Measurements from ENCODE around the gene ASB18. TPM values are rescaled to one million over a fixed set of nuclear protein-coding genes. Genes with fewer than 3 reads are reported as not detected.

Gene ASB18
- total RNA-seq, 1 donor from 2014 or later, result not detected

GRCh38 chr2:236221798-236222197, 42.4 kb downstream of the ASB18 start:
- Mint-ChIP-seq H3K4me1 (ENCODE audit: low read depth) (no peaks in the 10 kb centered on the region), H3K27me3 (ENCODE audit: insufficient read depth) (no peaks in the 10 kb centered on the region), H3K9me3 (no peaks in the 10 kb centered on the region), H3K36me3 (ENCODE audit: low read depth) (no peaks in the 10 kb centered on the region), H3K4me3 (no peak overlapping the region), H3K27ac (no peak overlapping the region)
- intact Hi-C loops (cut with micrococcal nuclease), result no loop called here
- DNase-seq (ENCODE audit: low spot score), result no peak

GRCh38 chr2:236219411-236219810, 44.8 kb downstream of the ASB18 start:
- intact Hi-C loops (cut with micrococcal nuclease), result no loop called here
- peaks cover 2% of the 10 kb centered on the region for H3K27me3 Mint-ChIP-seq (ENCODE audit: insufficient read depth)
- no peaks in the 10 kb centered on the region for H3K9me3 Mint-ChIP-seq
- H3K4me1 Mint-ChIP-seq (ENCODE audit: low read depth), result no peaks in the 10 kb centered on the region
- no peak overlapping the region for H3K27ac Mint-ChIP-seq
- DNase-seq (ENCODE audit: low spot score), result no peak
- H3K4me3 Mint-ChIP-seq, result no peak overlapping the region
- no peaks in the 10 kb centered on the region for H3K36me3 Mint-ChIP-seq (ENCODE audit: low read depth)

- no peak overlapping the region for H3K27ac Mint-ChIP-seq
- no peaks in the 10 kb centered on the region for H3K36me3 Mint-ChIP-seq (ENCODE audit: low read depth)
- no peak overlapping the region for H3K4me3 Mint-ChIP-seq
- no peaks in the 10 kb centered on the region for H3K4me1 Mint-ChIP-seq (ENCODE audit: low read depth)
- no peaks in the 10 kb centered on the region for H3K9me3 Mint-ChIP-seq
- intact Hi-C loops (cut with micrococcal nuclease), result no loop called here
- H3K27me3 Mint-ChIP-seq (ENCODE audit: insufficient read depth), result peaks cover 2% of the 10 kb centered on the region
- DNase-seq (ENCODE audit: low spot score), result no peak
Observed at GRCh38 chr2:236217926-236218325, 46.3 kb downstream of the ASB18 start.

GRCh38 chr2:236216711-236217110, 47.5 kb downstream of the ASB18 start:
- no peak for DNase-seq (ENCODE audit: low spot score)
- Mint-ChIP-seq H3K27me3 (ENCODE audit: insufficient read depth) (peaks cover 2% of the 10 kb centered on the region), H3K4me1 (ENCODE audit: low read depth) (no peaks in the 10 kb centered on the region), H3K27ac (no peak overlapping the region), H3K9me3 (no peaks in the 10 kb centered on the region), H3K4me3 (no peak overlapping the region), H3K36me3 (ENCODE audit: low read depth) (no peaks in the 10 kb centered on the region)
- intact Hi-C loops (cut with micrococcal nuclease), result no loop called here

- Mint-ChIP-seq H3K27ac (no peak overlapping the region), H3K4me1 (ENCODE audit: low read depth) (no peaks in the 10 kb centered on the region), H3K9me3 (no peaks in the 10 kb centered on the region), H3K36me3 (ENCODE audit: low read depth) (no peaks in the 10 kb centered on the region), H3K4me3 (no peak overlapping the region), H3K27me3 (ENCODE audit: insufficient read depth) (peaks cover 2% of the 10 kb centered on the region)
- intact Hi-C loops (cut with micrococcal nuclease), result no loop called here
- no peak for DNase-seq (ENCODE audit: low spot score)
Observed at GRCh38 chr2:236215761-236216333, 48.4 kb downstream of the ASB18 start.

GRCh38 chr2:236215196-236215595, 49.0 kb downstream of the ASB18 start:
- Mint-ChIP-seq H3K27ac (no peak overlapping the region), H3K9me3 (no peaks in the 10 kb centered on the region), H3K27me3 (ENCODE audit: insufficient read depth) (peaks cover 2% of the 10 kb centered on the region), H3K4me3 (no peak overlapping the region), H3K36me3 (ENCODE audit: low read depth) (no peaks in the 10 kb centered on the region), H3K4me1 (ENCODE audit: low read depth) (no peaks in the 10 kb centered on the region)
- intact Hi-C loops (cut with micrococcal nuclease), result no loop called here
- no peak for DNase-seq (ENCODE audit: low spot score)

- no peak overlapping the region for H3K4me3 Mint-ChIP-seq
- no peaks in the 10 kb centered on the region for H3K36me3 Mint-ChIP-seq (ENCODE audit: low read depth)
- intact Hi-C loops (cut with micrococcal nuclease), result no loop called here
- H3K9me3 Mint-ChIP-seq, result no peaks in the 10 kb centered on the region
- peaks cover 2% of the 10 kb centered on the region for H3K27me3 Mint-ChIP-seq (ENCODE audit: insufficient read depth)
- no peak overlapping the region for H3K27ac Mint-ChIP-seq
- H3K4me1 Mint-ChIP-seq (ENCODE audit: low read depth), result no peaks in the 10 kb centered on the region
- DNase-seq (ENCODE audit: low spot score), result no peak
Observed at GRCh38 chr2:236214376-236214995, 49.7 kb downstream of the ASB18 start.

GRCh38 chr2:236211296-236211695, 52.9 kb downstream of the ASB18 start:
- DNase-seq (ENCODE audit: low spot score), result no peak
- Mint-ChIP-seq H3K36me3 (ENCODE audit: low read depth) (no peaks in the 10 kb centered on the region), H3K4me3 (no peak overlapping the region), H3K27ac (no peak overlapping the region), H3K4me1 (ENCODE audit: low read depth) (no peaks in the 10 kb centered on the region), H3K27me3 (ENCODE audit: insufficient read depth) (peaks cover 4% of the 10 kb centered on the region), H3K9me3 (no peaks in the 10 kb centered on the region)
- intact Hi-C loops (cut with micrococcal nuclease), result no loop called here

- no peaks in the 10 kb centered on the region for H3K36me3 Mint-ChIP-seq (ENCODE audit: low read depth)
- no peak overlapping the region for H3K4me3 Mint-ChIP-seq
- H3K27ac Mint-ChIP-seq, result no peak overlapping the region
- DNase-seq (ENCODE audit: low spot score), result no peak
- intact Hi-C loops (cut with micrococcal nuclease), result no loop called here
- no peaks in the 10 kb centered on the region for H3K9me3 Mint-ChIP-seq
- H3K27me3 Mint-ChIP-seq (ENCODE audit: insufficient read depth), result peaks cover 4% of the 10 kb centered on the region
- H3K4me1 Mint-ChIP-seq (ENCODE audit: low read depth), result no peaks in the 10 kb centered on the region
Observed at GRCh38 chr2:236210536-236210935, 53.7 kb downstream of the ASB18 start.

GRCh38 chr2:236209996-236210395, 54.2 kb downstream of the ASB18 start:
- intact Hi-C loops (cut with micrococcal nuclease), result no loop called here
- H3K36me3 Mint-ChIP-seq (ENCODE audit: low read depth), result no peaks in the 10 kb centered on the region
- H3K9me3 Mint-ChIP-seq, result no peaks in the 10 kb centered on the region
- no peaks in the 10 kb centered on the region for H3K4me1 Mint-ChIP-seq (ENCODE audit: low read depth)
- H3K4me3 Mint-ChIP-seq, result no peak overlapping the region
- DNase-seq (ENCODE audit: low spot score), result no peak
- no peak overlapping the region for H3K27ac Mint-ChIP-seq
- H3K27me3 Mint-ChIP-seq (ENCODE audit: insufficient read depth), result peaks cover 4% of the 10 kb centered on the region

- no peak overlapping the region for H3K4me3 Mint-ChIP-seq
- no peak overlapping the region for H3K27ac Mint-ChIP-seq
- no peaks in the 10 kb centered on the region for H3K9me3 Mint-ChIP-seq
- no peaks in the 10 kb centered on the region for H3K4me1 Mint-ChIP-seq (ENCODE audit: low read depth)
- no peaks in the 10 kb centered on the region for H3K36me3 Mint-ChIP-seq (ENCODE audit: low read depth)
- peaks cover 2% of the 10 kb centered on the region for H3K27me3 Mint-ChIP-seq (ENCODE audit: insufficient read depth)
- no peak for DNase-seq (ENCODE audit: low spot score)
- intact Hi-C loops (cut with micrococcal nuclease), result no loop called here
Observed at GRCh38 chr2:236209535-236209934, 54.7 kb downstream of the ASB18 start.

GRCh38 chr2:236208019-236208926, 55.9 kb downstream of the ASB18 start:
- Mint-ChIP-seq H3K4me1 (ENCODE audit: low read depth) (no peaks in the 10 kb centered on the region), H3K36me3 (ENCODE audit: low read depth) (no peaks in the 10 kb centered on the region), H3K4me3 (no peak overlapping the region), H3K27me3 (ENCODE audit: insufficient read depth) (peaks cover 2% of the 10 kb centered on the region), H3K27ac (no peak overlapping the region), H3K9me3 (no peaks in the 10 kb centered on the region)
- intact Hi-C loops (cut with micrococcal nuclease), result no loop called here
- no peak for DNase-seq (ENCODE audit: low spot score)

- no peak for DNase-seq (ENCODE audit: low spot score)
- H3K27me3 Mint-ChIP-seq (ENCODE audit: insufficient read depth), result peaks cover 2% of the 10 kb centered on the region
- H3K36me3 Mint-ChIP-seq (ENCODE audit: low read depth), result no peaks in the 10 kb centered on the region
- no peak overlapping the region for H3K4me3 Mint-ChIP-seq
- no peak overlapping the region for H3K27ac Mint-ChIP-seq
- no peaks in the 10 kb centered on the region for H3K4me1 Mint-ChIP-seq (ENCODE audit: low read depth)
- intact Hi-C loops (cut with micrococcal nuclease), result no loop called here
- H3K9me3 Mint-ChIP-seq, result no peaks in the 10 kb centered on the region
Observed at GRCh38 chr2:236207472-236207871, 56.7 kb downstream of the ASB18 start.

All from activated T-helper 1 cell treated with anti-CD3 and anti-CD28 coated beads, Interleukin-12 subunit alpha, Interleukin-12 subunit beta, Interleukin-2, Interleukin-4 antibody, amounts not matched to agents 30 ng/mL and 10 ng/mL and 1 ng/mL, durations not matched to agents 14 hours and 24 hours and 36 hours (primary cell).